NB4 (cell line): Measurements from ENCODE around the gene EDIL3.

ENCODE experiments used
- CTCF ChIP-seq: IDR thresholded peaks from one replicate; pipeline ENCODE4 v1.5.1; 2012; ENCODE audit warnings: low read depth, low read length
- MAX ChIP-seq: IDR thresholded peaks from 2 replicates; pipeline ENCODE4 v1.6.1; 2011; ENCODE audit warnings: low read depth, low read length
- POLR2A ChIP-seq: IDR thresholded peaks from 2 replicates; pipeline ENCODE4 v1.6.1; 2011; ENCODE audit warnings: mild to moderate bottlenecking; ENCODE audit not compliant: insufficient read length; ENCODE audit errors: extremely low read depth

GRCh38 chr5:83925321-83925954, 459.2 kb downstream of the EDIL3 start:
- TF ChIP-seq CTCF: no peak
- no peak for TF ChIP-seq POLR2A
- no peak for TF ChIP-seq MAX
